Fibroblast of skin of right quadriceps (primary cell): ENCODE data around the gene TMEM109.
A peak's percentile ranks its signal among the peaks of the same experiment; 100 is the strongest.

Experiments used
- DNase-seq: peaks from one replicate; pipeline ENCODE4 v3.0.0-alpha.2; 2013

TMEM109 gene

GRCh38 chr11:60913793-60914632 is at the start of gene TMEM109:
Gene TMEM109, plus strand, starts transcription at chr11:60914158. Its CDS starts 5,536 bp downstream, at chr11:60919694.
- DNase-seq: peak; percentile 91

GRCh38 chr11:60864856-60865513 is 49.0 kb upstream of the TMEM109 start:
- DNase-seq: no peak

- no peak for DNase-seq
Measured at GRCh38 chr11:60866911-60867870, 46.8 kb upstream of the TMEM109 start, which contains the start of gene ZP1. Gene ZP1, plus strand, starts transcription at chr11:60867542. Its CDS starts 20 bp downstream, at chr11:60867562.

GRCh38 chr11:60867871-60868681 is 45.9 kb upstream of the TMEM109 start:
- no peak for DNase-seq

GRCh38 chr11:60868682-60869450 is 45.1 kb upstream of the TMEM109 start:
- DNase-seq: no peak

- DNase-seq: no peak
Measured at GRCh38 chr11:60869451-60869825, 44.5 kb upstream of the TMEM109 start.

GRCh38 chr11:60870276-60870675 is 43.7 kb upstream of the TMEM109 start:
- no peak for DNase-seq

GRCh38 chr11:60870733-60871377 is 43.1 kb upstream of the TMEM109 start:
- no peak for DNase-seq

GRCh38 chr11:60871378-60872061 is 42.4 kb upstream of the TMEM109 start:
- DNase-seq: peak; percentile 18

GRCh38 chr11:60872124-60872960 is 41.6 kb upstream of the TMEM109 start:
- peak; percentile 61 for DNase-seq

GRCh38 chr11:60872961-60873524 is 40.9 kb upstream of the TMEM109 start:
- DNase-seq: peak; percentile 85

- no peak for DNase-seq
Measured at GRCh38 chr11:60873533-60873932, 40.4 kb upstream of the TMEM109 start.

GRCh38 chr11:60874421-60875365 is 39.3 kb upstream of the TMEM109 start:
- no peak for DNase-seq

- DNase-seq: no peak
Measured at GRCh38 chr11:60875366-60876167, 38.4 kb upstream of the TMEM109 start.

GRCh38 chr11:60876168-60876485 is 37.8 kb upstream of the TMEM109 start:
- no peak for DNase-seq

- DNase-seq: no peak
Measured at GRCh38 chr11:60878245-60879101, 35.5 kb upstream of the TMEM109 start.
